HG03025 (cell line): Measurements from ENCODE around the gene KDM4C.

ENCODE experiments used
- ATAC-seq: cut with Tn5 transposase; IDR thresholded peaks from one replicate; pipeline ENCODE4 v1.9.1; 2021; ENCODE audit warnings: mild to moderate bottlenecking, moderate library complexity; ENCODE audit not compliant: unreplicated experiment, low FRiP score

KDM4C gene

DNA sequence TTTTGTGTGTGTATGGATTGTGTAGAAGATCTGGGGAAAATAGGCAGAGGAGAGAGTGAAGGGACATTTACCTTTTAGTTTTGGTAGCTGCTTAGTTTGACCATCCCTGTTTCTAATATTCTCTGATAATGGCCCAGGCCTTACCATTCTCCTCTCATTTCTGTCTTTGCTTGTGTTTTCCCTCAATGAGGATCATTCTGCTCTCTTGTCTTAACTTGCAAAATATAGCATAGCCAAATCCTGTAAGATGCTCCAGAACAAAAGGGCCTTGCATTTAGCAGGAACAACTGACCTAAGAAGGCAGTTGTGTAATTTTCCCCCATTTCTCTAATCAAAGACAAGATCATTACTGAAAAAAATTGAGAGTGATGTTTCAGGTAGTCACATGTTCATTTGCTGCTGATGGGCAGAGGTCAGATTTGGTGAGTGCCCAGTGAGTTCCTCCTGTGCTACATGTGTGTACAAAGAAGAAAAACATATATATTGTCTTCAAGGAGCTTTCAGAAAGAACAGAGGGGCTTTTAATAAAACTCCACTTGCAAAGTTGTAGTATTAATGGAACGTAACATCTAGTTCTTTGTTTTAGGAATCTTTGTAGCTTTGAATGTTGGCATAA lies 139.5 kb downstream of the KDM4C start:
- ATAC-seq: no peak

DNA sequence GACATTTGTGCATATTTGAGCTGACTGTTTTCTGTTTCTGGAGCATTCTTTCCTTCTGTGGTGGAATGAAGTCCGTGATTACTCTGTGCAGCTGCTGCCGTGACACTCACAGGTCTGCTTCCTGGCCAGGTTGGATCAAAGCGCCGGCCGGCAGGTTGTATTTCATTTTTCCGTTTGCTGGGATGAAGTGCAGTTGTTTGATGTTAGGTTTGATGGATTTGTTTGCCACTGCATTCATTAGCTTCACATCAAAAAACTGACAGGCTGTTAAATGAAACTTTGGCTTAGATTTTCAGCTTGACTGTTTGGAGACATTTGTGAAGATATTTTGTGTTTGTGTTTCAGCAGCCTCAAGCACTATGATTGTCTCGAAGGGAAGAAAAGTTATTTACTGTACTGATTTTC lies 140.1 kb downstream of the KDM4C start:
- no peak for ATAC-seq

DNA sequence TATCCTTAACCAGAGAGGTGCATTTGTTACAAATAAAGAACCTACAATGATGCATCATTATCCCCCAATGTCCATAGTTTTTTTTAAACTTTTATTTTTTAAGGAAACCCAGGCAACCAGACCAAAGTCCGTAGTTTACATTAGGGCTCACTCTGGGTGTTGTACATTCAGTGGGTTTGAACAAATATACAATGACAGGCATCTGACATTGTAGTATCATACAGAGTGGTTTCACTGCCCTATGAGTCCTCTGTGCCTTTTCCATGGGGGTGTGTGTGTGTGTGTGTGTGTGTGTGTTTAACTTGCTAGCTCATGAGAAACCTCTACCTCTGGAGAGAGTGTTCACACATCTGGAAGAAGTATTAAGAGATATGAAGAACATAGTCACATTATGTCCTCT lies 141.5 kb downstream of the KDM4C start:
- no peak for ATAC-seq

DNA sequence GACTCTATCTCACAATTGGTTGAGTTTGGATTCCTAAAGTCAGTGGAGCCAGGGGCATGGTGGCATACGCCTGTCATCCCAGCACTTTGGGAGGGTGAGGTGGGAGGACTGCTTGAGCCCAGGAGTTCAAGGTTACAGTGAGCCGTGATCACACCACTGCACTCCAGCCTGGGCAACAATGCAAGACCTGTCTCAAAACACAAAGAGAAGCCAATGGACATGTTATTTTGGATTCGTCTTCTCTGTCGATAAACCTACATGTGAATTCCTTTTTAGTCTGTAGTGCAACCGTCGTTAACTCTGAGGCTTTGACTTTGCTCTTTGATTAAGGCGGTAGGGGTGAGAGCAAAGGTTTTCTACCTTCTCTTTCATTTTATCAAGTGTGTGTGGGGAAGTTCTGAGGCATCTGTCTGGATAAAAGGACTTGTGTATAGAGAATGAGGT lies 142.7 kb downstream of the KDM4C start:
- no peak for ATAC-seq

DNA sequence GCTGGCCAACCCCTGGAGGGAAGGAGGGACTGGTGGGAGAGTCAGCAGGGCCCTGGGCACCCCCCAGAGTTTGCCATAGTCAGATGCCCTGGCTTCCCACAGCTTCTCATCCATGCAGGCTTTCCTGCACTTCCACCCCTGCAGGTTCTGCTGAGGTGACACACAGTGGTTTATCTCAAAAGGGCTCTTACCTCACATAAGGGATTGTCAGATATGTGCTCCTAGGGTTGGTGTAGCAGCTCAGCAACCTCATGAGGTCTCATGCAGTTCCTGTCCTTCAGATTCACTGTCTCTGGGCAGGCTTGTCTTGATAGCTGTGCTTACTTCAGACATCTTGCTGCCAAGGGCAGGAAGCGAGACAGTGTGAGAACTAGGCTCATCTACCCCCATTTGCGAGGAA lies 143.4 kb downstream of the KDM4C start:
- no peak for ATAC-seq

DNA sequence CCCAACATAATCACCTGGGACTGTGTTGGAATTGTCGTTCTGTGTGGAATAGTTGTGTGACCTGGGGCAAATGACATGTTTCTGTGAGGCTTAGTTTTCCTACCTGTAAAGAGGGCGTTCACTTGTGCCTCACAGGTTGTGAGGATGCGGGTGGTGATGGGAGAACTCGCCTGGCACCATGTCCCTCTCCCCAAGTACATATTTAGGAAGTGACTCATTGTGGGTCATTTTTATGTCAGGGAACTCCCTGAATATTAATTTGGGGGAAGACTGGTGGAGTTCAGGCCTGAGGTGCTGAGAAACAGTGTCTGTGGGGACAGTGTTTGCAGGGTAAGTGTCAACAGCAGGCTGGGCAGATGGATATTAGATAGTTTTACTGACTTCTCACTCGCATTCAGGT lies 144.7 kb downstream of the KDM4C start:
- ATAC-seq: no peak

DNA sequence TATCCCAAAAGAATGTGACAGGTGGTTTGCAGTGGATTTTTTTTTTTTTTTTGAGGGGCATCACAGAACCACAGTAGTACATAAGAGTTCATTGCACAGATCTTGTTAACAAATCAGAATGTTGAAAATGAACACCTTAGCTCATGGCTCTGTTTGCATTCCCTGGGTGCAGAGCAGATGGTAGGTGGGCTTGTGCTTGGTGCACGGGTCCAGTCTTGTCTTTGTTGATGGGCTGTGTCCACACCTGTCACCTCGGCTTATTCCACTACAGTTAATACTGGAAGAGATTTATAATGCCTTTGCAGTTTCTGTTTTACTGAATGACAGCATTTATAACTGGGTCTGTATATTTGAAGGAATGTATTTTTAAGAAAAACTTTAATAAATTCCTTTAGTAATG lies 146.6 kb downstream of the KDM4C start:
- ATAC-seq: no peak

DNA sequence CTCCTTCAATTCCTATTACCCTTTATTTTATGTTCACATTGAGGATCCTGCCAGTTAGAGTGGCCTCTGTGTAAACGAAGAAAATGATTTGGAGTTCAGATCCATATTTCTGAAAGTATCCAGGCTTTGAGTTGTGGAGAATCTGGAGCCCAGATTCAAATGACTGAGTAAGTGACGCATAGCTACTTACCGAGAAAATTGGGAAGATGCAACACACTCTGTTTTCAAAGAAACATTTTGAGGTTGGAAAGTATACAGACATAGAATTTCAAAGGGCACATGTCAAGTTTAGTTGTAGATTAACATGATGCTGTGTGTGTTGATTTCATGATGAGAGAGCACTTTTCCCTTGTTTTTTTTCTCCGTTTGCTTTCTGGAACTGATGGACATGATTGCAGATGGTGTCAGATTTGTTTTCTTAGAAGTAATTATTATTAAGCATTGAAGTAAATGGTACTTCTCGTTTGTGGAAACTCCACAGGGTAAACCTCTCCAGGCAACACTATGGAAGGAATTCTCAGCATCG lies 148.1 kb downstream of the KDM4C start:
- no peak for ATAC-seq

DNA sequence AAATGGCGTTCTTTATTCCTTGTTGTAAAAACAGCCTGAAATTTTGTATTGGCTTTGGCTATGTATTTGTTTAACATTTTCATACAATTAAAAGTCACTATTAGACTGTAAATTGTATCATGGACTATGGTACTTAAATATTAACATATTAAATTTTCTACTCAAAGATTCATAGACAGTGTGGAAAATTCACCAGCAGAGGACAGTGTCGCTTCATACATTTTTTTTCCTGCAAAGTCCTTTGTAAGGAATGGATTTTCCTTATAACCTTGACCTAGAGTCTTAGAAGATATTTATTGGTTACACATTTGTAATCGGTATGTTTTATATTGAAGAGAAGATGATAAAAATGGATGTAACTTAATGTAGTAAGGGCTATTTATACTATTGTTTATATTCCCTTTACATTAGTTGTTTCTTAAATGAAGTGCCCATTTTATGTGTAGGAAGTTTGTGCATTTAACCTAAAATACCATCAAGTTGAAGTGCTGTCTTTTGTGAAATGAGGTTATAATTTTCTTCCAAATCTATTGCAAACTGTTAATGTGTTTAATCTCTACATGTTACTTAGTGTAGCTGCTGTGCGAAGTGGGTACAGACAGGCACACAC lies 150.1 kb downstream of the KDM4C start:
- no peak for ATAC-seq

DNA sequence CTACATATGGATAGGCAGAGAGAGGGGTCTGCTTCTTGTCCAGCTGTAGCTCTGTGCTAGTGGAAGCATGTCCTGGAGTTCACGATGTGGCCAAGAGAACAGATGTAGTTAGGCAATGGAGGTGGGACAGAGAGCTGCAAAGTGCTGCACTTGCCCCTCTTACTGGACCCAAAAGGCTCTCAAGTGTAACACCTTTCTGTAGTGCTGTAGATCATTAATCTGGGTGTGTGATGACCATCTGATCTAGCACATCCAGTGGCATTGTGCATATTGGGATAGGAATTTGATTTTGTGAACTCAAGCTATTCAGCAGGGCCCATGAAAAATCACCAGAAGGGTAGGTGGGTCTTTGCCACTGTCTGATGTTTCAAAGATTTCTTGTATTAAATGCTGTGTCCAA lies 151.4 kb downstream of the KDM4C start:
- no peak for ATAC-seq

DNA sequence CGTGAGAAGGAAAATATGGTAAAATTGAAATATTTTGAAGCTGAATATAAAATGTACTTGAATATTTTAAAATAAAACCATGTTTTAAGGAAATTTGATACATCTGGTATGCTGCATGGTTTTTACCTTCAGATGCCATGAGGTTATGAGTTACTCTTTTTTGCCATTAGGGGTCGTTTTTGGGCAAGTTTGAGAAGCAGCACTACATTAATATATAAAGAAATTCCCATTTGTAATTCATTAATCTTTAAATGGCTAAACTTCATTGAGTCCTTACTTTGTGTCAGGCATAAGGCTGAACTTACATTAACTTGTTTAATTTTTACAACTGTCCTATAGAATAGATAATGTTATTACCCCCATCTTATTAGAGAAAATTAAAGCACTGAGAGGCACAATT lies 152.3 kb downstream of the KDM4C start:
- ATAC-seq: no peak

DNA sequence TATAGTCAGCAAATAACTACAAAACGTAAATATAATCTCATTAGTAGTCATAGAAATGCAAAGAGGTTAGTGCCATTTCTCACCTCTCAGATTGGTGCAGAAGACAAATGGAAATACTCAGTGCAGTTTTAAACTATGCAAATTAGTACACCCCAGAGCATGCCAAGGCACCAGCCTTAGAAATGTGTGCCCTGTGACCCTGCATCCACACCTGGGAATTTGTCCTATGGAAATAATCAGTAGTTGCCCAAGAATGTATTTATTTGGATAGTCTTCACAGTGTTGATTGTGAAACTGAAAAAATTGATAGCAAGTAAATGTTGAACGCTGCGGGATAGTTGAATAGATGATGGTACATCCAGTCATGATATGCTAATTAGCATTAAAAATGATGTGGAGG lies 152.7 kb downstream of the KDM4C start:
- no peak for ATAC-seq

DNA sequence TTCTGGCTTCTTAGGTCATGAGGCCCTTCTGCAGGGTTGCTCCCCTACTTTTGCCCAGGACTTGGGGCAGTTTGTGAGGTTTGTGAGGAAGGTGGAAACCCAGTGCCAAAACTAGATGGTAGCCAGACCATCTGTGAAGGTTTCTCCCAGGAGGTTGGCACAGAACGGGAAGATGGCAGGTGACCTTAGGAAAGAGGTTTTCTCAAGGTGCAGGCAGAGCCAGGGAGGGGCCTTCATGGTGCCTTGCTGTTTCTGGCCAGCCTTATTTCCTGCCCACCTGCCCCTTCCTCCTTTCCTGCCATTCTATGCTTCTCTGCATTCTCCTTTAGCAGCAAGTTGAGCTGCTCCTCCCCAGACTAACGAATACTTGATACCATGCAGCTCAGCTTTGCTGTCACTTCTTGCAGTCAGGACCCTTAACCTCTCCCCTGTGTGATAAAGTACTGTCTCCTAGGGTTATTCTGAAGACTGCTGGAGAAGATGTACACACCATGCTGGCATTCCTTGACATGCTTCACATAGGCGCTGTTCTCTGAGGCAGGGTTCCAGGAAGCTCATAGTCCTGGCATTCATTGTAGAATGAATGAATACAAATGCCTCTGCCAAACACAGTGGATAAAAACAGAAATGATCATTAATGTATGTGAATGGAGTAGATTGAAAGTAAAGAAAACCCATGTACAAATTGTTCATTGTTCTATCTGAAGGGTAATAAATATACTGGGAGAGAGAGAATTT lies 154.3 kb downstream of the KDM4C start:
- ATAC-seq: no peak

DNA sequence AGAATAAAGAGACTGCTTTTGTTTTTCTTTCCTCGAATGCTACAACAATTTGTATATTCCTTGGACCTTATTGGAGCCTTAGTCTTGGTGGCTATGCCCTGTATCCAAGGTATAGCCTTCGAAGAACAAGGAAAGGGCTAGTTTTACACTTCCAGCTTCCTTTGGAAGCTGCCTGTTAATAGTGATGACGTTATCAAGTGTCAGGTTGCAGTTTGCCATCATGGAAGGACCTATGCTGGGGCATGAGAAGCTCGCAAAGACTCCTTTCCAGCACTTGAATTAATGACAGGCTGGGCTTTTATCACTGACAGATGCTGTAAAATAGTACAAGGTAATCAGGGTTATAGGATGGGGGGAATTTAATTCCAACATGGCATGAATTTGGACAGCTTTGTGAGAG lies 157.9 kb downstream of the KDM4C start:
- ATAC-seq: no peak

DNA sequence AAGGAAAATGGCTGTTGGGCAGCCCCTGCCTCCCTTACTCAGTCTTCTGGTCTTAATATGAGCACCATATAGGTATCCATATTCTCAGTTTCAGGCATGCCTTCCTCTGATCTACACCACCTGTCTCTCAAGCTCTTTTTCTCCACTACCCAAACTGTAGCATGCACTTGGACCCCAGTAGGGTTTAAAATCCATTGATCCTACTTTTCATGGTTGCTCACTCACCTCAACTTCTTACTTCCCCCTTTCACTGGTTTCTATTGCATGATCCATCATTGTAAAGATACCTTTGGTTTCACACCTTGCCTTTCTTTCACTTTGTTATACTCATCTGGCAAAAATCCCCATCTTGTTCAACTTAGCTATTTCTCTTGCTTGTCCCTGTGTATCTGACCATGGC lies 159.4 kb downstream of the KDM4C start:
- peak; percentile 76 for ATAC-seq

DNA sequence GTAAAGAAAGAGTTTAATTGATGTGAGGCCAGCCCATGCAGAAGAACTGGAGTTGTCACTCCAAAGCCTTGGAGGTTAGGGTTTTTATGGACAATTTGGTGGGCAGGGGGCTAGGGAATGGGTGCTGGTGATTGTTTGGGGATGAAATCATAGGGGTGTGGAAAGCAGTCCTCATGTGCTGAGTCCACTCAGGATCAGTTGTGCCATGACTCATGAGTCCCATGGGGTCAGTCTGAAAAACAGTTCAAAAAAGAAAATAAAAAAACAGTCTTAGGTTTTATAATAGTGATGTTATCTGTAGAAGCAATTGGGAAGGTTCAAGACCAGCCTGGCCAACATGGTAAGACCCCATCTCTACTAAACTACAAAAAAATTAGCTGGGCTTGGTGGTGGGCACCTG lies 162.3 kb downstream of the KDM4C start:
- no peak for ATAC-seq

DNA sequence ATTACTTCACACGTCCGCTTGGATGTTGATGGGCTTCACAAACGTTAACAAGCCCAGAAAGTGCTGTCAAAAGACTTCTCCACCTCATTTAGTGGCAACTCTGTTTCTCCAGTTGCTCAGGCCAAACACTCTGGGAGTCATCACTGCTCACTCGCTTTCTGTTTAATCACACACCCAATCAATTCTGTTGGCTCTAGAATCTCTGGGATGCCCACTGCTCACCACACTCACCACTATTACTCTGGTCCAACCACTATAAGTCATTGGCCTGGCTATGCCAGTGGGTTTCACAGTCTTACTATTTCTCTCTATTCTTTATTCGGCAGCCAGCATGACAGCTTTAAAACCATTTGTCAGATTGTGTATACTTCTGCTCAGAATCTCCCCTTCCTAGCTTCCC lies 163.5 kb downstream of the KDM4C start:
- ATAC-seq: no peak

DNA sequence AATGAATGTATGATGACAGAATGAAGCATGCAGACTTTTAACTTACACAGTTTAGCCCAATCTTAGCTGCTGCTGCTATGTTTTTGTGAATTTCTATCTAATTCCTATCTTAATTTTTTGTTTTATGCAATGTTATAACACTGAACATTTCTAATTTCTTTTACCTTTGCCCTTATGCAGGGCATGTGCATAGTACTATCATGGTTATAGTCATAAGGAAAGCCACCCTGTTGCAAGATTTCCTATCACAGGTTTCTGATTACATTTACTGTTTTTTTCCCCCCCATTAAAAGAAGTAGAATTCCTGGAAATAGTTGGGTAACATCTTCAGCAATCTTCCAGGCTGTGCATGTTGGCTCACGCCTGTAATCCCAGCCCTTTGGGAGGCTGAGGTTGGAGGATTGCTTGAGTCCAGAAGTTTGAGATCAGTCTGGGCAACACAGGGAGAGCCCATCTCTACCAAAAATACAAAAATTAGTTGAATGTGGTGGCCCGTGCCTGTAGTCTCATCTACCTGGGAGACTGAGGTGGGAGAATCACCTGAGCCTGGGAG lies 164.4 kb downstream of the KDM4C start:
- ATAC-seq: no peak

DNA sequence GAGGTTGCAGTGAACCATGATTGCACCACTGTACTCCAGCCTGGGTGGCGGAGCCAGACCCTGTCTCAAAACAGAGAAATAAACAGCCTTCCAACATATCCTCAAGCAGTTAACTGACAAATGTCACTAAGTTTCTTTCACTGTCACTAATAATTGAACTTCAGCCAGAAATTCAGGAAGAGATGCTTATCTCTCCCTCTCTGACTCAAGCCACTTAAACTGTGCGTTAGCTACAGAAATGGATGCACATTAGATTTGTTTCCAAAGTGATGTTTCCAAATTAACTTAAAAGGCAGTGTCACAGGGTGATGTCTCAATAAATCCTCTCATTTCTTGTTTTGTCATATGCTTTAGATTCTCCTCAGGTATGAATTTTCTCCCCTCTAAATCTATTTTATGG lies 164.9 kb downstream of the KDM4C start:
- ATAC-seq: no peak

DNA sequence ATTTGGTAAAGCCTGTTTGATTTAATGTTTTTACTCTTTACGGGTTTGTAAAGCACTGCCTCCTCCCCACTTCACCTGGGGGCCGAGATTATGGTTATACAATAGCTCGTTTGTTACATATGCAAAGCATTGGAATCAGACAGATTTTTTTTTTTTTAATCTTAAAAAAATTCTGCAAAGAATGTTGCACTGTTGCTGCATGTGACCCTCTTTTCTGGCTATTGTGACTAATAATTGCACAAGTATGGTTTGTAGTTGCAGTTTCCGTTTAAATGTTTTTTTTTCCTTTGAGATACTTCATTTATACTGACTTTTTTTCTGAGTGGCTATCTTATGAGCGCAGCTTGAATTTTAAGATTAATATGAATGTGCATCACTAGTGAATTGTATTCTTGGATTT lies 165.3 kb downstream of the KDM4C start:
- ATAC-seq: no peak

DNA sequence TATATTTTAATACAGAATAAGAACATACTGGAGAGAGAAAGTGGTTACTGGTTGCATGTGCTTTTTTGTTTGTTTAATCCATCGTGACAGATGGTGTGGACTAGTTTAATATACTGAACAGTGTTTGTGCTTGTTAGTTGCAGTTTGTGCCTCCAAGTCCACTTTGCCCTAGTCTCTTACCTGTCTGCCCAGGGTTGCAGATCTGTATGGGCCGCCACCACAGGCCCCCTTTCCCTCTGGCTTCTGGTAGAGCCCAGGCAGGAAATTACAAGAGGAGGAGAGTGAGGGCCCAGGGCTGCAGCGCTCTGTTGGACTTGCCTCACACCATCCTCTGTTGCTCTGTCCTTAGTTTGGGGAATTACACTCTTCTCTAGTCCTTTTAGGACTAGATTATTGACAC lies 166.4 kb downstream of the KDM4C start:
- ATAC-seq: no peak
